Measurements from ENCODE around the gene SLC35G1. TPM values are rescaled to one million over a fixed set of nuclear protein-coding genes. Genes with fewer than 3 reads are reported as not detected.

SLC35G1 gene
- total RNA-seq, 1 experiment from 2014 or later = 4.1 TPM

DNA sequence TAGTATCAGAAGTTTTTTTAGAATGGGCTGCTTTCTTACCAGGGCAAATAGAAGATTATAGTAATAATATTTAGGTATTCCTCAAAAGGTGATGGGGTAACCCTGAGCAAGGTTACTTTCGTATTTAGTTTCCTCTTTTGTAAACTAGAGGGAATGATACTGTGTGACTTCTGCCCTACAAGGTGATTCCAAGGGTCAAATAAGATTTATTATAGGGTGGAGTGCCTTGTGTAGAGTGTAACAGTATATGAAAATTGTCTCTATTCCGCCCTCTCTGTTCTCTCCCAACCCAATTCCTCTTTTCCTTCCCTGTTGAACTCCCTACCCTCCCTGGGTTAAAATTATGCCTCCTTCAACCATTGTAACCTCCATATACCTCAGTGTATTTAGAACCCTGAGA lies 5.3 kb downstream of the SLC35G1 start:
- no peak for DNase-seq
- POLR2A ChIA-PET (ENCODE audit: unreplicated experiment) = no interaction called here

DNA sequence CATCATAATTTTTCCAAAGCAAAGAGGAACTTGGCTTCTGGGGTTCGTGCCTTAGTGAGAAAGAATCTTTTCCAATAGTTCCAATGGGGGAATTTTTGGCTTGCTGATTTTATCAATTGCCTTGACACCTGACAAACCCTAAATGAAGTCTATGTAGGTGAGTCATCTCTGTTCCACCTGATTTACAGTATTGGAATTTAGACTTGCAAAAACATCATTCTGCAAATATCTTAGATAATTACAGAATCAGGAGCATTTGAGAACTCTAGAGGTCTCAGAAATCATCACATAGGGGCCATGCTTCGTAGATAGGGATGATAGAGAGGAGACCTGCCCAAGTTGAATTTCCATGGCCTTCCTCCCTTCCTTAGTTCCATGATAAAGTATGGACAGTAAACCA lies 9.3 kb downstream of the SLC35G1 start:
- ChIA-PET CTCF (no interaction called here), POLR2A (ENCODE audit: unreplicated experiment) (no interaction called here)
- Histone ChIP-seq H3K36me3 (ENCODE audit: low read depth) (no peaks in the 10 kb centered on the region), H4K20me1 (ENCODE audit: insufficient read depth) (no peaks in the 10 kb centered on the region), H3K79me2 (ENCODE audit: low read depth) (no peaks in the 10 kb centered on the region), H3F3A (ENCODE audit: insufficient read depth, low read depth) (no peaks in the 10 kb centered on the region), H3K27me3 (ENCODE audit: insufficient read depth, low read depth) (no peaks in the 10 kb centered on the region), H2AFZ (no peak overlapping the region), H3K9me3 (ENCODE audit: insufficient read depth, low read depth) (no peaks in the 10 kb centered on the region), H3K27ac (no peak overlapping the region), H3K4me1 (replicated peaks; ENCODE audit: insufficient read depth) (no peaks in the 10 kb centered on the region; the same call in 1 of the 2 replicates), H3K4me3 (no peak overlapping the region), H3K9me2 (ENCODE audit: insufficient read depth) (no peaks in the 10 kb centered on the region), H3K4me2 (no peak overlapping the region)
- TF ChIP-seq, protein P1, sequence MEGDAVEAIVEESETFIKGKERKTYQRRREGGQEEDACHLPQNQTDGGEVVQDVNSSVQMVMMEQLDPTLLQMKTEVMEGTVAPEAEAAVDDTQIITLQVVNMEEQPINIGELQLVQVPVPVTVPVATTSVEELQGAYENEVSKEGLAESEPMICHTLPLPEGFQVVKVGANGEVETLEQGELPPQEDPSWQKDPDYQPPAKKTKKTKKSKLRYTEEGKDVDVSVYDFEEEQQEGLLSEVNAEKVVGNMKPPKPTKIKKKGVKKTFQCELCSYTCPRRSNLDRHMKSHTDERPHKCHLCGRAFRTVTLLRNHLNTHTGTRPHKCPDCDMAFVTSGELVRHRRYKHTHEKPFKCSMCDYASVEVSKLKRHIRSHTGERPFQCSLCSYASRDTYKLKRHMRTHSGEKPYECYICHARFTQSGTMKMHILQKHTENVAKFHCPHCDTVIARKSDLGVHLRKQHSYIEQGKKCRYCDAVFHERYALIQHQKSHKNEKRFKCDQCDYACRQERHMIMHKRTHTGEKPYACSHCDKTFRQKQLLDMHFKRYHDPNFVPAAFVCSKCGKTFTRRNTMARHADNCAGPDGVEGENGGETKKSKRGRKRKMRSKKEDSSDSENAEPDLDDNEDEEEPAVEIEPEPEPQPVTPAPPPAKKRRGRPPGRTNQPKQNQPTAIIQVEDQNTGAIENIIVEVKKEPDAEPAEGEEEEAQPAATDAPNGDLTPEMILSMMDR (conservative IDR thresholded peaks at IDR 0.05) = no peak
- no peak for TF ChIP-seq EZH2 (IDR thresholded peaks at IDR 0.05; ENCODE audit: low read depth)
- intact Hi-C loops (cut with micrococcal nuclease; ENCODE audit: unreplicated experiment) = no loop called here
- BruUV-seq (replicated peaks) = no TSS peak
- no peak for DNase-seq

More for the DNA sequence above, 5.3 kb downstream of the SLC35G1 start:
- H2AFZ ChIP-seq = no peak overlapping the region
- H3K4me1 ChIP-seq (replicated peaks; ENCODE audit: insufficient read depth) = peaks cover 5% of the 10 kb centered on the region; the same call in 1 of the 2 replicates
- no peaks in the 10 kb centered on the region for H3K79me2 ChIP-seq (ENCODE audit: low read depth)
- no TSS peak for BruUV-seq (replicated peaks)
- H3K36me3 ChIP-seq (ENCODE audit: low read depth) = no peaks in the 10 kb centered on the region
- no peaks in the 10 kb centered on the region for H3K9me2 ChIP-seq (ENCODE audit: insufficient read depth)
- no peaks in the 10 kb centered on the region for H3K27me3 ChIP-seq (ENCODE audit: insufficient read depth, low read depth)
- H3K27ac ChIP-seq = no peak overlapping the region
- H3K9me3 ChIP-seq (ENCODE audit: insufficient read depth, low read depth) = no peaks in the 10 kb centered on the region
- TF ChIP-seq, protein P1 (conservative IDR thresholded peaks at IDR 0.05) = no peak
- no peak for TF ChIP-seq EZH2 (IDR thresholded peaks at IDR 0.05; ENCODE audit: low read depth)
- CTCF ChIA-PET = no interaction called here
- no peak overlapping the region for H3K4me2 ChIP-seq
- H3F3A ChIP-seq (ENCODE audit: insufficient read depth, low read depth) = no peaks in the 10 kb centered on the region
- intact Hi-C loops (cut with micrococcal nuclease; ENCODE audit: unreplicated experiment) = no loop called here
- H4K20me1 ChIP-seq (ENCODE audit: insufficient read depth) = no peaks in the 10 kb centered on the region
- H3K4me3 ChIP-seq = no peak overlapping the region

DNA sequence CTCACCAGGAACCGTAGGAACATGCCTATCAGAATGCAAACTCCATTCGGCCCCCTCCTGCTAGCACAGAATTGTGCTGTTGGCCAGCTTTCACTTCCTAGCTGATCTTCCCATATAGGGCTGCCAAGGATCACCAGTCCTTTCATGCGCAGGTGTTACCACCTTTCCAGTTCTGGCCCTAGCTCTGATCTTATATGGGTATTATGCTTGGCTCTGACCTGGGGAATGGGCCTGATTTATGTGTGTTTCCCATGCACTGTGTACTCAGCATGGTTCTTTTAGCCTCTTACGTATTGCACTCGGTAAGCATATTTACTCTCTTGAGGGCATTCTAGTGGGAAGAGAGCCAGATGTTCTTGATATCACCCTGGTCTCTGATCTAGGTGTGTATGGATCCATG lies 11.1 kb downstream of the SLC35G1 start:
- Histone ChIP-seq H3K4me3 (no peak overlapping the region), H3F3A (ENCODE audit: insufficient read depth, low read depth) (no peaks in the 10 kb centered on the region), H2AFZ (no peak overlapping the region), H3K27ac (no peak overlapping the region), H3K27me3 (ENCODE audit: insufficient read depth, low read depth) (no peaks in the 10 kb centered on the region), H3K9me2 (ENCODE audit: insufficient read depth) (no peaks in the 10 kb centered on the region), H3K4me2 (no peak overlapping the region), H3K36me3 (ENCODE audit: low read depth) (no peaks in the 10 kb centered on the region), H4K20me1 (ENCODE audit: insufficient read depth) (no peaks in the 10 kb centered on the region), H3K79me2 (ENCODE audit: low read depth) (no peaks in the 10 kb centered on the region), H3K4me1 (replicated peaks; ENCODE audit: insufficient read depth) (no peaks in the 10 kb centered on the region; the same call in 1 of the 2 replicates), H3K9me3 (ENCODE audit: insufficient read depth, low read depth) (no peaks in the 10 kb centered on the region)
- TF ChIP-seq, protein P1 (conservative IDR thresholded peaks at IDR 0.05) = no peak
- TF ChIP-seq EZH2 (IDR thresholded peaks at IDR 0.05; ENCODE audit: low read depth) = no peak
- no TSS peak for BruUV-seq (replicated peaks)
- CTCF ChIA-PET = no interaction called here
- POLR2A ChIA-PET (ENCODE audit: unreplicated experiment) = no interaction called here
- no peak for DNase-seq
- intact Hi-C loops (cut with micrococcal nuclease; ENCODE audit: unreplicated experiment) = no loop called here
